GM10248 (cell line): Measurements from ENCODE around the gene TRMT112.

Experiments
- CTCF ChIA-PET: fragments of 300-600 bp; sonication (Branson Sonifier 250); formaldehyde crosslinking; extraction: SDS; loops from one replicate; lab custom pipeline; 2021; ENCODE audit warnings: antibody characterized with exemption; lab: Yijun Ruan, JAX
- POLR2A ChIA-PET: fragments of 350-650 bp; sonication (Branson Sonifier 250); formaldehyde crosslinking; extraction: SDS; loops from one replicate; lab custom pipeline; 2020; ENCODE audit warnings: antibody characterized with exemption; lab: Yijun Ruan, JAX
- DNase-seq: peaks from one replicate; pipeline ENCODE4 v3.0.0; 2012; ENCODE audit errors: extremely low spot score
- TF ChIP-seq, protein P1 (sequence below): IDR thresholded peaks from 2 replicates; pipeline ENCODE4 v1.5.1; 2012; ENCODE audit warnings: mild to moderate bottlenecking, low read depth; ENCODE audit errors: extremely low read depth, missing control alignments, control extremely low read depth

TRMT112 gene

DNA sequence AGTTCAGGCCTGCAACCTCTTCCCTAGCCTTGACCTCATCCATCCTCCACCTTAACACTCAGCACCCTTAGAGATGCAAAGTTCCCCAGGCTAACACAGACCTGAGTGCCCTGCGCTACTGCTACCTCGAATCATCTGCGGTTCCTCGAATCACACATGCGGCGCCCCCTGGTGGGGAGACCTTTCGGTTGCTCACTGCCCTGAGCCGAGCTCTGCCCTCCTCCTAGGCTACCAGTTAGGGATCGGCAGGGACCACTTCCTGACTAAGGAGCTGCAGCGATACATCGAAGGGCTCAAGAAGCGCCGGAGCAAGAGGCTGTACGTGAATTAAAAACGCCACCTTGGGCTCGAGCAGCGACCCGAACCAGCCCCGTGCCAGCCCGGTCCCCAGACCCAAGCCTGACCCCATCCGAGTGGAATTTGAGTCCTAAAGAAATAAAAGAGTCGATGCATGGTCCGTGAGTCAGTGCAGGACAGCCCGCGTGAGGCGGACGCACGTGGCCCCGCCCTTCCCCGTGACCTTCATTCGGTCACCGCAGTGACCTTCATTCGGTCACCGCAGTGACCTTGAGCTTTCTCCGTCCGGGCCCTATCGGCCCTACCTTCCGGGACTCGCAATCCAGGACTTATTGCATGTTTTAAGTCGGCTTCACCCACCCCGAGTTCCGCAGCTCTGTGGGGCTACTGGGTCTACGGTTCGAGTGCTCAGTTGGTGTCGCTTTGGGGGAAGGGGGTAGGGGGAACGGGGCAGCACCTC, 12.9 kb downstream of the TRMT112 start:
- DNase-seq = peak; percentile 86
- ChIA-PET POLR2A (interaction anchor here (0.6 to 2.0 kb wide), 5 partner anchors 13 to 119 kb away, joined by 3 to 18 read pairs (median 8); partner anchors contain the start of genes FERMT3, PRDX5, STIP1 and TRMT112), CTCF (interaction anchor here (0.6 to 5.8 kb wide), 35 partner anchors 8 to 384 kb away, joined by 3 to 219 read pairs (median 8); partner anchors contain the start of genes BAD, CCDC88B, FERMT3 and GPR137)
- TF ChIP-seq, protein P1, sequence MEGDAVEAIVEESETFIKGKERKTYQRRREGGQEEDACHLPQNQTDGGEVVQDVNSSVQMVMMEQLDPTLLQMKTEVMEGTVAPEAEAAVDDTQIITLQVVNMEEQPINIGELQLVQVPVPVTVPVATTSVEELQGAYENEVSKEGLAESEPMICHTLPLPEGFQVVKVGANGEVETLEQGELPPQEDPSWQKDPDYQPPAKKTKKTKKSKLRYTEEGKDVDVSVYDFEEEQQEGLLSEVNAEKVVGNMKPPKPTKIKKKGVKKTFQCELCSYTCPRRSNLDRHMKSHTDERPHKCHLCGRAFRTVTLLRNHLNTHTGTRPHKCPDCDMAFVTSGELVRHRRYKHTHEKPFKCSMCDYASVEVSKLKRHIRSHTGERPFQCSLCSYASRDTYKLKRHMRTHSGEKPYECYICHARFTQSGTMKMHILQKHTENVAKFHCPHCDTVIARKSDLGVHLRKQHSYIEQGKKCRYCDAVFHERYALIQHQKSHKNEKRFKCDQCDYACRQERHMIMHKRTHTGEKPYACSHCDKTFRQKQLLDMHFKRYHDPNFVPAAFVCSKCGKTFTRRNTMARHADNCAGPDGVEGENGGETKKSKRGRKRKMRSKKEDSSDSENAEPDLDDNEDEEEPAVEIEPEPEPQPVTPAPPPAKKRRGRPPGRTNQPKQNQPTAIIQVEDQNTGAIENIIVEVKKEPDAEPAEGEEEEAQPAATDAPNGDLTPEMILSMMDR = peak; percentile 90

- DNase-seq = no peak
- TF ChIP-seq, protein P1 = peak; percentile 1
- CTCF ChIA-PET = interaction anchor here (0.9 to 5.8 kb wide), 24 partner anchors 9 to 303 kb away, joined by 3 to 219 read pairs (median 10); partner anchors contain the start of genes BAD, FERMT3, GPR137 and KCNK4
- POLR2A ChIA-PET = interaction anchor here (1.0 to 2.0 kb wide), 3 partner anchors 14 to 100 kb away, joined by 8 to 18 read pairs (median 8); partner anchors contain the start of genes FERMT3, PRDX5 and TRMT112
Measured at GRCh38 chr11:64304032-64304315, 13.4 kb downstream of the TRMT112 start.

- DNase-seq = no peak
- CTCF ChIA-PET = interaction anchor here (1.1 to 5.8 kb wide), 26 partner anchors 10 to 302 kb away, joined by 3 to 219 read pairs (median 10); partner anchors contain the start of genes BAD, FERMT3, GPR137 and KCNK4
- TF ChIP-seq, protein P1 = no peak
- POLR2A ChIA-PET = interaction anchor here (0.6 to 2.0 kb wide), 5 partner anchors 9 to 739 kb away, joined by 6 to 18 read pairs (median 8); partner anchors contain the start of genes FERMT3, PRDX5 and TRMT112
Measured at GRCh38 chr11:64303109-64304031, 14.0 kb downstream of the TRMT112 start.

DNA sequence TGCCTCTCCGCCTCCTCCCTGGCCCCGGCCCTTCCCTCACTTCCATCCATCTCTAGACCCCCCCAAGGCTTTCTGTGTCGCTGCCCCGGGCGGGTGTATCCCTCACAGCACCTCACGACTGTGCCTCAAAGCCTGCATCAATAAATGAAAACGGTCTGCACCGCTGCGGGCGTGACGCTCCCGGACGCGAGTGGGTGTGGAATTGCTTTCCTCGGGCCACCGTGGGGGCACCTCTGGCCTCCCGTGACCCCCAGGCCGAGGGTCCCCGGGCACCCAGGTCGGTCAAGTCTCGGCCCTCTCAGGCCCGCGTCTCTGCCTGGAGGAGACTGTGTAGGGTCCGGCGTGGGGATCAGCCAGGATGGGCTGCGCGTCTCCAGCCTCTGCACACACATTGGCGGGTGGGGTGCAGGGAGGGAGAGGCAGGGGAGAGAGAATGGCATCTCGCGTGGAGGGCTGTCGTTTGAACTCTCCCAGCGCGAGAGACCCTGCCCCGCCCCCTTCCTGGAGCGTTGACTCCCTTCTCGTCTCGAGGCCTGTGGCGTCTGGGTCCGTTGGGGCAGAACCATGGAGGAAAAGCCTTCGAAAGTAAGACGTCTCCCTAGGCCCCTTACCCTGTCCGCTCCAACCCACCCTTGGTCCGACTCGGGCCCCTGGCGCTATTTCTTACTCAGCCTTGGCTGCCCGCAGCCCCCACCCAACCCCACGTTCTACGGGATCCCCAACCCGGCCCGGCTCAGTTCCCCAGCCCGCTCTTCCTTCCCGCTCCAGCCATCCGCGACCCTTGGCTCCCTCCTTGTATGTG, 17.3 kb downstream of the TRMT112 start, which contains the start of gene CATSPERZ:
Gene CATSPERZ (plus strand): TSS at position 512 of the 802 bp plus-strand sequence. CDS start 53 bp downstream, at position 565.
- ChIA-PET CTCF (interaction anchor here (0.7 to 5.8 kb wide), 29 partner anchors 10 to 360 kb away, joined by 3 to 219 read pairs (median 6); partner anchors contain the start of genes BAD, CCDC88B, FERMT3 and GPR137), POLR2A (interaction anchor here (1.2 kb wide), 1 partner anchor 28 kb away, joined by 3 read pairs; no protein-coding TSS in a partner anchor)
- TF ChIP-seq, protein P1 = no peak
- DNase-seq = no peak

- TF ChIP-seq, protein P1 = no peak
- ChIA-PET CTCF (interaction anchor here (1.8 kb wide), 1 partner anchor 95 kb away, joined by 5 read pairs; no protein-coding TSS in a partner anchor), POLR2A (no interaction called here)
- DNase-seq = no peak
Measured at GRCh38 chr11:64298966-64299846, 18.2 kb downstream of the TRMT112 start.
